Keratinocyte (primary cell): ENCODE data around the gene LYPLA2.

Experiments
- CTCF ChIP-seq, 3 experiments: IDR thresholded peaks in 1 of 3; conservative IDR thresholded peaks in 1 of 3; optimal IDR thresholded peaks in 1 of 3; 2 replicates in 2 of 3; 3 replicates in 1 of 3; pipeline versions ENCODE3 to v1.5.1; 2011; ENCODE audit warnings: low read length in 3 of 3, mild to moderate bottlenecking in 3 of 3, moderate library complexity in 2 of 3, control low read depth in 1 of 3, inconsistent platforms in 1 of 3; ENCODE audit not compliant: insufficient read depth in 2 of 3; ENCODE audit errors: extremely low read depth in 1 of 3
- EZH2 ChIP-seq: IDR thresholded peaks from one replicate; pipeline ENCODE4 v1.6.1; 2012; ENCODE audit warnings: inconsistent platforms, mild to moderate bottlenecking, low read length, moderate library complexity

GRCh38 chr1:23751050-23751814 is 39.7 kb upstream of the LYPLA2 start:
- TF ChIP-seq EZH2 (no peak), CTCF (optimal IDR thresholded peaks at IDR 0.05 in 1 of 3, IDR thresholded peaks at IDR 0.05 in 1 of 3, conservative IDR thresholded peaks at IDR 0.05 in 1 of 3; ENCODE audit: extremely low read depth in 1 of 3, insufficient read depth in 2 of 3, low read length in 3 of 3) (peak; percentile 62 to 81 (median 74))
